ENCODE data around the gene ITPR2. TPM values are rescaled to one million over a fixed set of nuclear protein-coding genes. Genes with fewer than 3 reads are reported as not detected.

ITPR2 gene
- total and polyA plus RNA-seq, 2 of the 8 experiments (the other 6 are each of a cell fraction or from before 2014, with no cell fraction given), result 4.1 to 48.3 TPM

DNA sequence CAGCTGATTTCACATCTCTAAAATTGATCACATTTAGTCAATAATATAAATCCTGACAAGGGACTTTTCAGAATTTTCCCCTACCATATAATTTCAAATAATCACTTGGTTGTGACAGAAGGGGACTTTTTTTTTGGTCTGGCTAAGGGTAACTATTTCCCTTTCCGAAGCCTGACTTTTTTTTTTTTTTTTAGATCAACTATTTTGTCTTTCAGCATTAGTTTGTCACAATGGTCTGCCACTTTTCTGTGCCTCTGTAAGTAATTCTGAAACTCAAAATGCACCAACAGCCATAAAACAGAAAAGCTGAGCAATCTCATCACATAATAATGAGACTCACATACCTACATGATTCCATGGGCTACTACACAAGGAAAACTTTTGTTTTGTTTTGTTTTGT lies 371.2 kb downstream of the ITPR2 start:
- Histone ChIP-seq H3K27ac (ENCODE audit: low read depth, low read length) (no peak overlapping the region), H4K91ac (replicated peaks; ENCODE audit: insufficient read length, low read length) (no peak overlapping the region), H3K27me3 (replicated peaks in 1 of 4; ENCODE audit: control insufficient read depth in 3 of 4, extremely low read depth in 1 of 4, insufficient read depth in 3 of 4, low read length in 3 of 4) (no peaks in the 10 kb centered on the region), H3K79me2 (ENCODE audit: control insufficient read depth in 1 of 2, insufficient read depth in 2 of 2, low read length in 2 of 2) (no peaks in the 10 kb centered on the region), H2BK5ac (ENCODE audit: low read depth, low read length) (no peak overlapping the region), H3K79me1 (ENCODE audit: low read depth, low read length) (no peaks in the 10 kb centered on the region), H3K4ac (replicated peaks; ENCODE audit: insufficient read length, low read depth, low read length) (no peak overlapping the region), H3K4me1 (replicated peaks in 1 of 4; ENCODE audit: control insufficient read depth in 3 of 4, insufficient read depth in 4 of 4, low read length in 3 of 4) (no peaks in the 10 kb centered on the region; a peak in 1 of 7 replicates), H3K9ac (replicated peaks in 1 of 4; ENCODE audit: extremely low read depth in 1 of 4, low read depth in 3 of 4, low read length in 3 of 4) (no peak overlapping the region), H3K18ac (ENCODE audit: extremely low read depth, low read length) (no peak overlapping the region), H4K8ac (ENCODE audit: extremely low read depth, insufficient read depth, low read length) (no peak overlapping the region), H2BK20ac (ENCODE audit: low read length) (no peak overlapping the region), H2BK12ac (ENCODE audit: low read depth, low read length) (no peak overlapping the region), H2AK5ac (ENCODE audit: low read depth, low read length) (no peak overlapping the region), H3K9me3 (ENCODE audit: insufficient read depth in 2 of 2, low read depth in 1 of 2, low read length in 1 of 2) (no peaks in the 10 kb centered on the region), H3K4me2 (ENCODE audit: insufficient read depth in 1 of 2, low read depth in 2 of 2, low read length in 2 of 2) (no peak overlapping the region), H3K36me3 (ENCODE audit: control insufficient read depth in 2 of 4, insufficient read depth in 4 of 4, low read length in 3 of 4) (0 out of 8 replicates have a peak, but pooled peaks cover 0 to 3% (median 0%) of the 10 kb centered on the region in 4 experiments), H4K20me1 (replicated peaks in 1 of 2; ENCODE audit: control insufficient read depth in 1 of 2, insufficient read depth in 2 of 2, low read length in 2 of 2) (no peaks in the 10 kb centered on the region), H3K14ac (ENCODE audit: insufficient read length) (no peak overlapping the region), H2AFZ (ENCODE audit: low read length) (no peak overlapping the region), H3K23me2 (ENCODE audit: low read depth, low read length) (no peaks in the 10 kb centered on the region), H3K23ac (ENCODE audit: insufficient read length) (no peak overlapping the region), H3K4me3 (ENCODE audit: extremely low read depth in 1 of 4, insufficient read depth in 2 of 4, low read depth in 3 of 4, low read length in 4 of 4) (no peak overlapping the region), H2BK15ac (ENCODE audit: low read length) (no peak overlapping the region), H2BK120ac (replicated peaks; ENCODE audit: low read depth, low read length) (no peak overlapping the region), H4K5ac (ENCODE audit: insufficient read length, low read depth, low read length) (no peak overlapping the region), H3K56ac (replicated peaks; ENCODE audit: insufficient read length, low read depth, low read length) (no peak overlapping the region)
- 81% methylated on average over 1 of the region's 1 CpG; no CpG with 5 or more reads in 1 of the 2 experiments for WGBS, 2 experiments (ENCODE audit: extremely low coverage in 1 of 2, insufficient coverage in 1 of 2, insufficient read length in 1 of 2, insufficient replicate concordance in 2 of 2, low coverage in 1 of 2, low lambda C conversion rate in 2 of 2, missing lambda C conversion rate in 1 of 2)
- no peak for DNase-seq (ENCODE audit: low read depth in 1 of 2, low spot score in 2 of 2)
- ChIA-PET CTCF (ENCODE audit: partially characterized antibody) (interaction anchor here (1.3 kb wide), 1 partner anchor 190 kb away, joined by 3 read pairs; no protein-coding TSS in a partner anchor), POLR2A (ENCODE audit: partially characterized antibody) (no interaction called here)
- TF ChIP-seq RNF2 (IDR thresholded peaks at IDR 0.05; ENCODE audit: borderline replicate concordance, low read depth, low read length, missing control alignments, poor library complexity, severe bottlenecking) (no peak), BRCA1 (IDR thresholded peaks at IDR 0.05; ENCODE audit: low read depth, low read length) (no peak), RFX5 (IDR thresholded peaks at IDR 0.05; ENCODE audit: borderline replicate concordance, low read depth, low read length) (no peak)
- no peak for FAIRE-seq
